SHP77 (cell line): ENCODE data around the gene IFT52.
"Not testable (repeated sequence)": the region's sequence is repeated elsewhere in the genome, so short reads cannot be mapped to it uniquely, and the experiment has no call there.

ENCODE experiments used
- DNase-seq, 2 experiments: peaks; one replicate each; lab custom pipeline; 2025; lab: John Stamatoyannopoulos, UW

Gene IFT52

GRCh38 chr20:43650997-43651525 is 60.3 kb downstream of the IFT52 start:
- DNase-seq, result no peak

DNA sequence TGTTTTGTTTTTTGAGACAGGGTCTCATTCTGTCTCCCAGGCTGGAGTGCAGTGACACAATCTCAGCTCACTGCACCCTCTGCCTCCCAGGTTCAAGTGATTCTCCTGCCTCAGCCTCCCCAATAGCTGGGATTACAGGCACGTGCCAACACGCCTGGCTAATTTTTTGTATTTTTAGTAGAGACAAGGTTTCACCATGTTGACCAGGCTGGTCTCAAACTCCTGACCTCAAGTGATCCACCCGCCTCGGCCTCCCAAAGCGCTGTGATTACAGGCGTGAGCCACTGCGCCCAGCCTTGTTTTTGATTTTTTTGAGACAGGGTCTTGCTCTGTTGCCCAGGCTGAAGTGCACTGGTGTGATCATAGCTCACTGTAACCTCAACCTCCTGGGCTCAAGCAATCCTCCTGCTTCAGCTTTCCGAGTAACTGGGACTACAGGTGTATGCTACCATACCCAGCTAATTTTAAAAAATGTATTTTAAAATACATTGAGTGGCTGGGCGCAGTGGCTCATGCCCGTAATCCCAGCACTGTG is 61.0 kb downstream of the IFT52 start:
- DNase-seq, result not testable (repeated sequence)

DNA sequence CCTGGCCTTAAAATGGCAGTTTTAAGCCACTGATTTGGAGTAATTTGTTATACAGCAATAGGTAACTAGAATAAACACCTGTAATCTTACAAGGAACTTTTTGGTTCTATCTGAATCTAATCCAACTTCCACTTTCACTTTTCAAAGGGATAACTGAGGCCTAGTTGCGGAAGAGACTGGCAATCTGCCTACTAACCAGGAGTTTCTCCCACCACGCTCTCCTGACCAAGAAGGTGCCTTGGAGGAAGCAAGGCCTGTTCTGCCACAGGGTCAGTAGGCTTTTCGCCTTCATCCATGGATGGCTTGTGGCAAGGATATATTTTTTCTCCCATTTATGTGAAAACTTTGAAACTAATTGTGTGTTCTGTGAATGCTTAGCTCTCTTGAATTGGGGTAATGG is 63.2 kb downstream of the IFT52 start:
- no peak for DNase-seq

GRCh38 chr20:43655176-43655575 is 64.4 kb downstream of the IFT52 start:
- not testable (repeated sequence) for DNase-seq

- DNase-seq, result no peak
These were observed 65.2 kb downstream of the IFT52 start for GRCh38 chr20:43655937-43656336.

- DNase-seq, result no peak
These were observed 67.5 kb downstream of the IFT52 start for GRCh38 chr20:43658069-43658722.

GRCh38 chr20:43658723-43659419 is 68.1 kb downstream of the IFT52 start:
- no peak for DNase-seq

- no peak for DNase-seq
These were observed 72.4 kb downstream of the IFT52 start for GRCh38 chr20:43662943-43663655.

DNA sequence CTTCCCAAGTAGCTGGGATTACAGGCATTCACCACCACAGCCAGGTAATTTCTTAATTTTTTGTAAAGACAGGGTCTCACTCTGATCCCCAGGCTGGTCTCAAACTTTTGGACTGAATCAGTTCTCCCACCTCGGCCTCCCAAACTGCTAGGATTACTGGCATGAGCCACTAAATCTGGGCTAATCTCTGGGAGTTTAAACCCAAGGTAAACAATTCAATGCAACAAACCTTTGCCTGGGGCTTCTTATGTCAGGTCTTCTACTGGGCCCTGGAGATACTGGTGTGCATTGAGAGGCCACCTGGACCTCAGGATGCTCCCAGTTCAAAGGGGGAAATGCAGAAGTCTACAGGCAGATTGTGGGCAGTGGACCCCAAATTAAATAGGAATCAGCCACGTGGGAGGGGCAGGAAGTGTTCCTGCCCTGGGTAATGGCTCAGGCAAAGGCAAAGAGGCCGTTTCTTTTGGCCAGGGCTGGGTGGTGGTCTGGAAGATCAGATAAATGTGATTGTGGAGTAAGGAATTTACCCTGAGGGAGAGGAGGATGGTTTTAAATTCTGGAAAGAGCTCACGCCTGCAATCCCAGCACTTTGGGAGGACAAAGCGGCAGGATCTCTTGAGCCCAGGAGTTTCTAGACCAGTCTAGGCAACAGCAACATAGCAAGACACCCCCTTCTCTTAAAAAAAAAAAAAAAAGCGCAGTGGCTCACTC is 74.9 kb downstream of the IFT52 start:
- DNase-seq, result no peak

DNA sequence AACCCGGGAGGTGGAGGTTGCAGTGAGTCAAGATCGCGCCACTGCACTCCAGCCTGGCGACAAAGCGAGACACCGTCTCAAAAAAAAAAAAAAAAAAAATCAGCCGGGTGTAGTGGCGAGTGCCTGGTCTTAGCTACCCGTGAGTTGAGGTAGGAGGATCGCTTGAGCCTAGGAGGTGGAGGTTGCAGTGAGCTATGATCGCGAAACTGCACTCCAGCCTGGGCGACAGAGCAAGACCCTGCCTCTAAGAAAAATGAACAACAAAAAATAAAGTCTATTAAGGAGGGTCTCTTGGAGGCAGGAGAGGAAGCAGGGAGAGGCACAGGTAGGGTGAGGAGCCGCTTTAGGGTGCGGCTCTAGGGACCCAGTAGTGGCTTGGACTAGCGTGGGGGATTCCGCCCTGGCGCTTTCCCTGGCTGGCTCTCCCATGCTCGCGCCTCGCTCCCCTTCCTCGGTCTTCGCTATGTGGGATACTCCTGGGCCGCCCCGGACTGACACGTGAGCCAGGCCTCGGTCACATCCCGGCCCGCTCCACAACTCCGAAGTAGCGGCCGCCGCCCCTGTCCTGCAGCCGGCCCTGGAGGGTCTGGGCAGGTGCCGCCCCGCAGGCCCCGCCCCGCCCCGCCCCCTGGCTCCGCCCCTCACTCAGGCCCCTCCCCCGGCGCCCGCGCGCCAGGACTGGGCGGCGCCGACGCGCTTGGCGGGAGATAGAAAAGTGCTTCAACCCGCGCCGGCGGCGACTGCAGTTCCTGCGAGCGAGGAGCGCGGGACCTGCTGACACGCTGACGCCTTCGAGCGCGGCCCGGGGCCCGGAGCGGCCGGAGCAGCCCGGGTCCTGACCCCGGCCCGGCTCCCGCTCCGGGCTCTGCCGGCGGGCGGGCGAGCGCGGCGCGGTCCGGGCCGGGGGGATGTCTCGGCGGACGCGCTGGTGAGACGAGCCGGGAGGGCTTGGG is 75.9 kb downstream of the IFT52 start, which contains the start of gene MYBL2:
Gene MYBL2, plus strand, starts transcription at position 739 of the 953 bp plus-strand sequence. Its CDS starts 170 bp downstream, at position 909.
- DNase-seq, result peak; percentile 37 to 50

DNA sequence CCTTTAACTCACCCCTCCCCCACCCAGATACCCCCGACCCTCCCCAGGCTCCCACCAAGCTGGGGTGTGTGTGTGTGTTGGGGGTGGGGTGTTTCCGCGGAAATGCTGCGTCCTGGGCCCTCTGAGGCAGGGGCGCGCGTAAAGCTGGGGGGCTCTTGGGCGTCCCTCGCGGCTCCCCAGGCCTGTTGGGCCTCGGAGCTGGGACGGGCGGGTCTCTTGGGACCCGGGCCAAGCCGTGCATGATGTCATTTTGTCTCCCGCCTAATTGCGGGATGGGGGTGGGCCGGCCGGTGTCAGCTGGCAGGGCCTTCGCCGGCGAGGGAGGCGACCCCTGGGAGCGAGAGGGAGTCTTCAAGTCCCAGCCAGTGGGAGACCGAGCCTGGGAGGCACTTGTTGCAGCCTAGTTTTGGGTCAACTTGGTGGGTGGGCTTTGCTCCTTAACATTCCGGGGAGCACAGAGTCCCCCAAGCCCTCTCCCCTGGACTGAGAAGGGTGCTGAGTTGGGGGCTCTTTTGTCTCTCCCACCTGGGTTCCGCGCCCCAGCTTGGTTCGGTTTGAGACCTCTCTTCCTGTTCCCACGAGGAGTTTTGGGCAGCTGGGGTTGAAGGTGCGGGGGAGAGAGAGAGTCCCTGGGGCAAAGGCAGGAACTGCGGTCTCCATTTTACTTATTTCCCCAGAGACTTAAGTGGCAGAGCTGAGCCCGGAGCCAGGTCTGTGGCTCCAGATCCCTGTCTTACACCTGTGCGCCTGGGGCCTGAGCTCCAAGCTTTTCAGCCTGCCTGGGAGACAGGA is 76.8 kb downstream of the IFT52 start:
- DNase-seq, result no peak

- DNase-seq, result no peak
These were observed 78.6 kb downstream of the IFT52 start for GRCh38 chr20:43669332-43669731.

DNA sequence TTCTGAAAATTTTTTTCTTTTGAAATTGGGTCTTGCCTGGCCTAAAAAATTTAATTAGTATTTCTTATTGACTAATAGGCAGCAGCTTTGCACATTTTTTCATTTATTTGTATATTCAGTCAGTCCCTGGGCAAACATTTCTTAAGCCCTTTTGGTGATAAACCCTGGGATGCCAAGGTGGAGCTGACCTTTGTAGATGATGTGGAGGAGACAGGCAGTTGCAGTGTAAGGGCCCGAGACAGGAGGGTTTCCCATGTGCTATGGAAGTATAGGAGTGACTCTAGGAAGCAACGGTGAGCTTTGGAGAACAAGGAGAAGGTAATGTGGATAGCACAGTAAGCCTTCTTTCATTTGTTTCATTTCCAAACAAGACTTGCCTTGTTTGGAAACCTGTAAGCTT is 79.7 kb downstream of the IFT52 start:
- no peak for DNase-seq

- no peak for DNase-seq
These were observed 85.6 kb downstream of the IFT52 start for GRCh38 chr20:43676368-43676767.

GRCh38 chr20:43680981-43681380 is 90.2 kb downstream of the IFT52 start:
- DNase-seq, result no peak

DNA sequence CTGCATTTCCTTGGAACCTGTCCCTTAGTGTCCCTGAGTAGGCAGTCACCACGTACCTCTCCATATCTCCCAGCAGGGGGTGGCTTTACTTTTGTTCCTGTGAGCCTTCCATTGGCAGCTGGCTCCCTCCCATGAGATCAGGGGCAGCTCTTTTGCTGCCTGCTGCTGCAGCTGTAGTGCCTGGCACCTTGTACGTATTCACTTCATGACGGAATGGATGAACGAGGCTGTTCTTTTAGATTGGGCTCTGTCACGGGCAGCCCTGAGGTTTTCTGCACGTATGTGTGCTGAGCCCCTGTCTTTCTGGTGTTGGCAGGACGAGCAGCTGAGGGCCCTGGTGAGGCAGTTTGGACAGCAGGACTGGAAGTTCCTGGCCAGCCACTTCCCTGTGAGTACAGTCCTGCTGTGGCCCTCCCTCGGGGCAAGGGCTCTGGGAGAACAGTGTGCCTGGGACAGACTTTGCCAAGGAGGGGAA is 90.8 kb downstream of the IFT52 start:
- DNase-seq, result peak in 1 of 2 experiments; percentile 38

GRCh38 chr20:43681991-43682410 is 91.3 kb downstream of the IFT52 start:
- DNase-seq, result no peak

DNA sequence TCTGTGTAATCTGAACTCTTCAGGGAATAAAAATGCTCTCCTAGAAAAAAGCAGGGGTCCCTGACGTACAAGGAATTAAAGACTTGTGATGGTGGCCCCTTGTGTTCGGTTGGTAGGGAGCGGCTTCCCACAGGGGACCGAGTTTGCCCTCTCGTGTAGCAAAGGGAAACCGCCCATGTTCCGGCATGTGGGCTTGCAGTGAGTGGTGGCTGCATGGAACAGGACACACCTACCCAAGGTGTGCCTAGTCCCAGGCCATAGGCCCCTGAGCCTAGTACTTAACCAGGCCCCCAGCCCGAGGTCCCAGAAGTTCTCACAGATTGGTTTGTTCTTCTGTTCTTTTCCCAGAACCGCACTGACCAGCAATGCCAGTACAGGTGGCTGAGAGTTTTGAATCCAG is 91.7 kb downstream of the IFT52 start:
- no peak for DNase-seq

GRCh38 chr20:43686820-43687219 is 96.1 kb downstream of the IFT52 start:
- DNase-seq, result no peak

DNA sequence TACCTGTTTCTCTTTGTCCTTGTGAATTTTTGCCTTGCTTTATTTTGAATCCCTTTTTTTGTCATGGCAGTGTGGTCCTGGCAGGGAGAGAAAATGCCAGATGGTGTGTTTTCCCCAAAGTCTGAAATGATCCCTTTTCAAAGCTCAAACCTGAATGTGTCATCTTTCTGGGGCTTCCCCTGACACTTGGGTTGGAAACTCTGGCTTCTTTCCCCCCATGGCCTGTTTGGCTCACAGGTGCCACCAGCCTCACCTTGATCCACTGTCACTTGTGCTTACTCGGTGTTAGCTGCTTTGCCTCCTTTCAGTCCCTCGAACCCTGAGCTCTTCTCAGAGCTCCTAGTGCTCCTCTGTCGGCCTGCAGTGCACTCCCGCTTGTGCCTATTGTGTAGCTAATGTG is 98.4 kb downstream of the IFT52 start:
- DNase-seq, result no peak
